Skin epidermis (tissue), 12 donors: ENCODE measurements around the gene USP11.

Source experiments
- H3K27ac ChIP-seq, 21 experiments: fragments of 200-600 bp; sonication (generic) in 11 of 21; one replicate each; pipeline ENCODE4 v1.5.0; 2020; ENCODE audit warnings: mild to moderate bottlenecking in 3 of 21, inconsistent platforms in 2 of 21, moderate library complexity in 2 of 21
- H3K4me3 ChIP-seq, 7 experiments: fragments of 200-600 bp; sonication (generic) in 2 of 7; one replicate each; pipeline ENCODE4 v1.5.0; 2020; ENCODE audit warnings: inconsistent platforms in 2 of 7, mild to moderate bottlenecking in 2 of 7, moderate library complexity in 1 of 7

Gene USP11

GRCh38 chrX:47285836-47286320 is 53.1 kb downstream of the USP11 start:
- no peak overlapping the region for H3K27ac ChIP-seq
- no peak overlapping the region for H3K4me3 ChIP-seq

DNA sequence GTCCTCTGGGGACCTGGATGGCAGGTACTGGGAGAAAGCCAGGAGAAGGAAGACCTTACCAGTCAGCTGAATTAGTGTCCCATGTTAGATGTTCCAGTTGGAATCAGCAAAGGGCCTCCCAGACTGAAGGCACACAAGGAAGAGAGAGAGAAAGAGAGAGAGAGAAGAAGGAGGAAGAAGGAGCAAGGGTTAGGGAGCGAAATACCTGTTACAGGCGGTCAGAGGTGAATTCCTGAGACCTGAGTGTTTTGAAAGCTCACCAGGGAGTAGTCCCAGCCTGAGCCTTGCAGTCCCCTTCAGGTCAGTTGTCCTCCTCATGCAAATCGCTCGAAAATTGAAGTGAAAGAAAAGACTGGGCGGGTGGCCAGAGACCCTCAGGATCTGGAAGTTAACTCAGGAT is 60.3 kb downstream of the USP11 start:
- H3K4me3 ChIP-seq: no peak overlapping the region
- no peak overlapping the region for H3K27ac ChIP-seq

GRCh38 chrX:47296766-47297365 is 64.1 kb downstream of the USP11 start:
- H3K27ac ChIP-seq: no peak overlapping the region
- H3K4me3 ChIP-seq: no peak overlapping the region

DNA sequence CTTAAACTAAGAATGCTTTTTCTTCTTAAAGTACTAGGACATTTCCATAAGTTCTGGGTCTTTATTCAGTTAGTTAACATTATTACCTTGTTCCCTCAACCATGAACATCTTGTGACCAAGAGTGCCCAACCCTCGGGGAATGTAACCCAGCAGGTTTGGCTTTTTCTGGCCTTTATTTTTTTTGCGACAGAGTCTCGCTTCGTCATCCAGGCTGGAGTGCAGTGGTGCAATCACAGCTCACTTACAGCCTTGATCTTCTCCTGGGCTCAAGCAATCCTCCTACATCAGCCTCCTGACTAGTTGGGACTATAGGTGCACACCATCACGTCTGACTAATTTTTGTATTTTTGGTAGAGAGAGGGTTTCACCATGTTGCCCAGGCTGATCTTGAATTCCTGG is 65.1 kb downstream of the USP11 start:
- H3K27ac ChIP-seq: no peak overlapping the region
- no peak overlapping the region for H3K4me3 ChIP-seq
